Mesothelial cell of epicardium (in vitro differentiated cells): ENCODE results near the gene KIAA0319L. TPM values are rescaled to one million over a fixed set of nuclear protein-coding genes. Genes with fewer than 3 reads are reported as not detected.
"Not testable (repeated sequence)": the region's sequence is repeated elsewhere in the genome, so short reads cannot be mapped to it uniquely, and the experiment has no call there.

ENCODE experiments used
- DNase-seq, 2 experiments: peaks; one replicate each; pipeline ENCODE4 v3.0.0; 2021; ENCODE audit warnings: low spot score in 2 of 2; ENCODE audit not compliant: unreplicated experiment in 2 of 2
- H3K27ac Mint-ChIP-seq: 2 replicates; pipeline ENCODE4 v1.8.0; 2021; ENCODE audit warnings: mixed read lengths
- H3K27me3 Mint-ChIP-seq: 2 replicates; pipeline ENCODE4 v1.8.0; 2021; ENCODE audit warnings: low read depth, mixed read lengths
- H3K36me3 Mint-ChIP-seq: 2 replicates; pipeline ENCODE4 v1.8.0; 2021; ENCODE audit warnings: mixed read lengths
- H3K4me1 Mint-ChIP-seq: 2 replicates; pipeline ENCODE4 v1.8.0; 2021; ENCODE audit warnings: mixed read lengths
- H3K4me3 Mint-ChIP-seq: 2 replicates; pipeline ENCODE4 v1.8.0; 2021; ENCODE audit warnings: mild to moderate bottlenecking, moderate library complexity, mixed read lengths
- H3K9me3 Mint-ChIP-seq: 2 replicates; pipeline ENCODE4 v1.8.0; 2021; ENCODE audit warnings: mixed read lengths
- CTCF ChIP-seq: fragments of 200-600 bp; sonication (generic); IDR thresholded peaks from one replicate; pipeline ENCODE4 v1.5.0; 2021; ENCODE audit warnings: antibody characterized with exemption; ENCODE audit not compliant: unreplicated experiment
- total RNA-seq: library from RNA; stranded (reverse); gene quantifications from 3 replicates; pipeline ENCODE4 v1.2.1, GENCODE V29; 2021

Gene KIAA0319L
- total RNA-seq, 1 donor from 2014 or later: 72.5 TPM

GRCh38 chr1:35486858-35487408, 70.3 kb downstream of the KIAA0319L start:
- H3K4me3 Mint-ChIP-seq: no peak overlapping the region
- TF ChIP-seq CTCF: no peak
- peaks cover 45% of the 10 kb centered on the region for H3K36me3 Mint-ChIP-seq
- H3K27ac Mint-ChIP-seq: no peak overlapping the region
- H3K27me3 Mint-ChIP-seq: no peaks in the 10 kb centered on the region
- DNase-seq: no peak
- H3K4me1 Mint-ChIP-seq: peaks cover 17% of the 10 kb centered on the region
- peaks cover 37% of the 10 kb centered on the region for H3K9me3 Mint-ChIP-seq

GRCh38 chr1:35481229-35481628, 76.0 kb downstream of the KIAA0319L start:
- no peaks in the 10 kb centered on the region for H3K4me1 Mint-ChIP-seq
- no peak for TF ChIP-seq CTCF
- H3K27me3 Mint-ChIP-seq: no peaks in the 10 kb centered on the region
- H3K9me3 Mint-ChIP-seq: peaks cover 12% of the 10 kb centered on the region
- DNase-seq: no peak
- no peak overlapping the region for H3K4me3 Mint-ChIP-seq
- peaks cover 29% of the 10 kb centered on the region for H3K36me3 Mint-ChIP-seq
- H3K27ac Mint-ChIP-seq: no peak overlapping the region

GRCh38 chr1:35477870-35478269, 79.3 kb downstream of the KIAA0319L start:
- no peak for DNase-seq
- TF ChIP-seq CTCF: no peak
- Mint-ChIP-seq H3K27ac (no peak overlapping the region), H3K9me3 (peaks cover 3% of the 10 kb centered on the region), H3K36me3 (peaks cover 42% of the 10 kb centered on the region), H3K4me3 (no peak overlapping the region), H3K27me3 (no peaks in the 10 kb centered on the region), H3K4me1 (no peaks in the 10 kb centered on the region)

GRCh38 chr1:35475856-35476674, 81.1 kb downstream of the KIAA0319L start:
- Mint-ChIP-seq H3K4me3 (no peak overlapping the region), H3K27me3 (no peaks in the 10 kb centered on the region), H3K27ac (no peak overlapping the region), H3K36me3 (peaks cover 45% of the 10 kb centered on the region), H3K4me1 (no peaks in the 10 kb centered on the region), H3K9me3 (no peaks in the 10 kb centered on the region)
- no peak for DNase-seq
- TF ChIP-seq CTCF: no peak

- H3K4me3 Mint-ChIP-seq: no peak overlapping the region
- no peak for TF ChIP-seq CTCF
Measured at GRCh38 chr1:35475356-35475755, 81.8 kb downstream of the KIAA0319L start.

GRCh38 chr1:35473216-35473615, 84.0 kb downstream of the KIAA0319L start:
- not testable (repeated sequence) for H3K4me3 Mint-ChIP-seq, DNase-seq, H3K4me1 Mint-ChIP-seq, H3K27ac Mint-ChIP-seq, H3K27me3 Mint-ChIP-seq, H3K9me3 Mint-ChIP-seq
- peaks cover 55% of the 10 kb centered on the region for H3K36me3 Mint-ChIP-seq

More at GRCh38 chr1:35475356-35475755, 81.8 kb downstream of the KIAA0319L start:
- no peaks in the 10 kb centered on the region for H3K4me1 Mint-ChIP-seq
- no peak overlapping the region for H3K27ac Mint-ChIP-seq
- no peak for DNase-seq
- no peaks in the 10 kb centered on the region for H3K27me3 Mint-ChIP-seq
- no peaks in the 10 kb centered on the region for H3K9me3 Mint-ChIP-seq
- H3K36me3 Mint-ChIP-seq: peaks cover 49% of the 10 kb centered on the region
